Eye (tissue), 1 donor: ENCODE results near the gene EVI5.
"Not testable (repeated sequence)": the region's sequence is repeated elsewhere in the genome, so short reads cannot be mapped to it uniquely, and the experiment has no call there.

Experiments
- DNase-seq: peaks from one replicate; pipeline ENCODE4 v3.0.0-alpha.2; 2015

EVI5 gene

DNA sequence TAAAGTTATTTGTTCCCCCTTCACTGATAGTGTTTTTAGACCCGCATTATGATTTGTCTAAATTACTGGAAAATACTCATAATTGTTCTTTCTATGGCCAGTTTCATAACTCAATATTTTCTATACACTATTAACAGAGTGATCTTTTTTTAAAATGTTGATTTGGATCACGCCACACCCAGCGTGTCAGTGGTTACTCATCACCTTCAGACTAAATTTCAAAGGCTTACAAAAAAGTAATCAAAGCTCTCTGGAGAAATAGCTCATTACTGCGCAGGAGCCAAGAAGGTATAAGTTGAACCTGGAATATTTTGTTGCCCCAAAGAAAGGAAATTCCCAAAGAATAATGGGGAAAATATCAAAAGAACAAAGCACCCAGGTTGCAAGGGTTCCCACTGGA, 104.9 kb downstream of the EVI5 start:
- DNase-seq, result no peak

DNA sequence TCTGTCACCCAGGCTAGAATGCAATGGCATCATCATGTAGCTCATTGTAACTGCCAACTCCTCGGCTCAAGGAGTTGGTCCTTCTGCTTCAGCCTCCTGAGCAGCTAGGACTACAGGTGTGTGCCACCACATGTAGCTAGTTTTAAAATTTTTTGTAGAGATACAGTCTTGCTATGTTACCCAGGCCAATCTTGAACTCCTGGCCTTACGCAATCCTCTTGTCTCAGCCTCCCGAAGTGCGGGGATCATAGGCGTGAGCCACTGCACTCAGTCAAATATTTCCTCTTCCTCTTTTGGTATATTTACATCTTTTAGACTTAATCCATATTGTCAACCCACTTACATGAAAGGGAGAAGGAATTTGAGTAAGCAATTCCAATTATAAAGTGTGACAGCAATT, 121.1 kb downstream of the EVI5 start:
- no peak for DNase-seq

DNA sequence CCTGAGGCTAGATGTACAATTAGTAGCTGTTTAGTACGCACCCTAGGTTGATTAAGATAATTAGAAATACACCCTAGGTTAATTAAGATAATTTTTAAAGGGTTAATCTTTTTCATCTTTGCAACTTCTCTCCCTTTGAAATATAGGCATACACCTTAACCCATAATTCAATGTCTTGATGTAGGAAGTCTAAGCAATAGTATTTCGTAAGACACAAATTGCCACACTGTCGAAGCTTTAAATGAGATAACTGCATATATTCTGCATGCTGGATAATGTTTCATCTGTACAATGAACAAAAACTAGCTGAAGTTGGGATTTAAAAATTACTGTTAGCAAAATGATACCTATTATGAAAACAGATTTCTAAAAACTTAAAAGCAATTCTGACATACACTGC, 122.9 kb downstream of the EVI5 start:
- DNase-seq, result no peak

DNA sequence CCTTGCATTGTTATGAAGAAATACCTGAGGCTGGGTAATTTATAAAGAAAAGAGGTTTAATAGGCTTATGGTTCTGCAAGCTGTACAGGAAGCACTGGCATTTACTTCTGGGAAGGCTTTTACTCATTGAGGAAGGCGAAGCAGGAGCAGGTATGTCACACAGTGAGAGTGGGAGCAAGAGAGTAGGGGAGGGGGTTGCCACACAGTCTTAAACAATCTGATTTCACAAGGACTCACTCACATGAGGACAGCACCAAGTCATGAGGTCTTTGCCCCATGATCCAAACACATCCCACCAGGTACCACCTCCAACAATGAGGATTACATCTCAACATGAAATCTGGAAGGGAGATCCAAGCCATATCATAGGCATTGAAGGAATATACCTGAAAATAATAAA, 127.2 kb downstream of the EVI5 start:
- no peak for DNase-seq

DNA sequence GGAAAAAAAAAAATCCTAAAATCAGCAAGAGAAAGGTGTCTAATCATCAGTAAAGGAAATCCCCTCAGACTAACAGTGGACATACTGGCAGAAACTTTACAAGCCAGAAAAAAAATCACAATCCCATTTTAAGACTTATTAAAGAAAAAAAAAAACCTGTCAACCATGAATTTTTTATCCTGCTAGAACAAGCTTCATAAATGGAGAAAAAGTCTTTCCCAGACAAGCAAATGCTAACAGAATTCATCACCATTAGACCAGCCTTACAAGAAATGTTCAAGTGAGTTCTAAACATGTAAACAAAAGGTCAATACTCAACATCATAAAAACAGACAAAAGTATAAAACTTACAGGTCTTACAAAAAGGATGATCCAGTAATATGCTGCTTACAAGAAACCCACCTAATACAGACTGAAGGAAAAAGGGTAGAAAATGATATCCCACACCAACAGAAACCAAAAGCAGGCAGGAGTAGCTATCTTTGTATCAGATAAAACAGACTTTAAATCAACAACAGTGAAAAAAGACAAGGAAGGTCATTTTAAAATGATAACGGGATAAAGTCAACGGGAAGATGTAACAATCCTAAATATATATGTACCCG, 129.6 kb downstream of the EVI5 start:
- peak; percentile 22 for DNase-seq

DNA sequence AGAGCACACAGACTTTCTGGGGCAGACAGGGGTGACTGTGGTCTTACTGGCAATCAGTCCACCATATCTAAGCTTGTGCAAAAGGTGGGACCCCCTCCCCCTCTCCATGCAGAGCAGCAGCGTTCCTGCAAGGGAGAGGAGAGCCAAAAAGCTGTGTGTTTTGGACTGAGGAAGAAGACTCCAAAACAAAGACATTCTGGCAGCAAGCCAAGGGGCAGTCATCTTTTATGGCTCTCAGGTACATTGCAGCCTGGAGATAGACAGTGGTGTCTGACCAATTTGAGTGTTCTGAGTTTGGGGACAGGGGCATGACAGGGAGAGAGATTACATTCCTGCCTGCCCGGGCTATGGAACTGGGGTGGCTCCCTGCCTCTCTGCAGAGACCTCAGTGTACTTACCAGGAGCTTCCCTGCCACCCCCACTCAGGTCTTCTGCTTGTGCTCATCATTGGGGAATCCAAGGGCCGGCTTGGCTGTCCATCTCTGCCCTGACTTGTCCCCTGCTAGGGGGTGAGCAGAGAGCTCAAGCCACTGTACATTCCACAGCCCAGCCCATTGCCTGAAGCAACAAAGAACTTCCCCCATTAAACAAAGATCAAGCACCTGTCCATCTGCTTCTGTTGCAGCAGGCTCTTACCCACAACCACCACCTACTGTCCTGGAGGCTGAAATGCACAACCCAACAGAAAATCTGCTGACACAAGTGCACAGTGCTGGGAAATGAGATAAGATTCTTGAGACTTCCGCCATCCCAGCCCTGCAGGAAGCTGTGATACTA, 131.1 kb downstream of the EVI5 start:
- no peak for DNase-seq

DNA sequence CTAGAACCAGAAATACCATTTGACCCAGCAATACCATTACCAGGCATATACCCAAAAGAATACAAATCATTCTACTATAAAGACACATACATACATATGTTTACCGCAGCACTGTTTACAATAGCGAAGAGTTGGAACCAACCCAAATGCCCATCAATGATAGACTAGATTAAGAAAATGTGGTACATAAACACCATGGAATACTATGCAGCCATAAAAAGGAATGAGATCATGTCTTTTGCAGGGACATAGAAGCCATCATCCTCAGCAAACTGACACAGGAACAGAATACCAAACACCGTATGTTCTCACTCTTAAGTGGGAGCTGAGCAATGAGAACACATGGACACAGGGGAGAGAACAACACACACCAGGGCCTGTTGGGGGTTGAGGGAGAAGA, 144.2 kb downstream of the EVI5 start:
- DNase-seq, result not testable (repeated sequence)

DNA sequence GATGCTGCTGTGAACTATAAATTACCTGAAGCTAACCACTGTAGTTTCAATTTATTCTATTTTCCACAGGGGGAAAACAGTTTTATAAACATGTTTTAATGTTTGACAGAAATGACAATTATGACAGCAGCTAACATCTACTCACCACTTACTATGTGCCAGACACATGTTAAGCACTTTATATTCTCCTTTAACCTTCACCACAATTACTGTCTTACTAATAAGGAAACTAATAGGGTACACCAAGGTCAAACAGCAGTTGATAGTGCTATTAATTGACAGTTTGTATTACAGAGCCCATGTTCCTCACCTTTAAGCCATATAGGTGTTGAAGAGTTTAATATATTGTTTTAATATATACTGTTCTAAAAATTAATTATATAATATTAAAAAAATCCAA, 146.4 kb downstream of the EVI5 start:
- DNase-seq, result no peak

DNA sequence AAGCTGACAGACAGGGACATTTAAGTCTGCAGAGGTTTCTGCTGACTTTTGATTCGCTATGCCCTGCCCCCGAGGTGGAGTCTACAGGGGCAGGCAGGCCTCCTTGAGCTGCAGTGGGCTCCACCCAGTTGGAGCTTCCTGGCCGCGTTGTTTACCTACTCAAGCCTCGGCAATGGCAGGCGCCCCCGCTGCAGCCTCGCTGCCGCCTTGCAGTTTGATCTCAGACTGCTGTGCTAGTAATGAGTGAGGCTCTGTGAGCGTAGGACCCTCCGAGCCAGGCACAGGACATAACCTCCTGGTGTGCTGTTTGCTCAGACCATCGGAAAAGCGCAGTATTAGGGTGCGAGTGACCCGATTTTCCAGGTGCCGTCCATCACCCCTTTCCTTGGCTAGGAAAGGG, 149.7 kb downstream of the EVI5 start:
- DNase-seq, result not testable (repeated sequence)

DNA sequence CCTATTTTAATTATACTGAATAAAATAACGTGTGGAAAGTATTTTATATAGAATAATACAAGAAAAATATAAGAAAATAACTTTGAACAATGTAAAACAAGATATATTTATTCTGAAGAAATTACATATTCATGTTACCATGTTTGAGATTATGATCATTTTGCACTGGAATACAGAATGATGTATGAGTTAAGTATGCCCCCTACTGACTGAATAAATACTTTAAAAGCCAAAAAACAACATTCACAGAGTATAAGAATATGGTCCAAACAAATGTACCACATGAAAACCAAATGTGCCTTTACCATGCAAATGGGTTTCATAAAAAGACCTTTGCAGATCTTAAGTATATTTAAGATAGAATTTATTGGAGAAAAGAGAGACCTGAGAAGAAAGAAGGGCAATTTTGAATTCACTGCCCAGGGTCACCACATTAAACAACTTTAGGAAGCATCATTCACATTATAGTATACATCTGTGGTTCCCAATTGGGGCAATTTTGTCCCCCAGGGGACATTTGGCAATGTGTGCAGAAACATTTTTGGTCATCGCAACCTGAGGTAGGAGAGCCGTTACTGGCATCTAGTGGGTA, 161.6 kb downstream of the EVI5 start:
- DNase-seq, result peak; percentile 40

DNA sequence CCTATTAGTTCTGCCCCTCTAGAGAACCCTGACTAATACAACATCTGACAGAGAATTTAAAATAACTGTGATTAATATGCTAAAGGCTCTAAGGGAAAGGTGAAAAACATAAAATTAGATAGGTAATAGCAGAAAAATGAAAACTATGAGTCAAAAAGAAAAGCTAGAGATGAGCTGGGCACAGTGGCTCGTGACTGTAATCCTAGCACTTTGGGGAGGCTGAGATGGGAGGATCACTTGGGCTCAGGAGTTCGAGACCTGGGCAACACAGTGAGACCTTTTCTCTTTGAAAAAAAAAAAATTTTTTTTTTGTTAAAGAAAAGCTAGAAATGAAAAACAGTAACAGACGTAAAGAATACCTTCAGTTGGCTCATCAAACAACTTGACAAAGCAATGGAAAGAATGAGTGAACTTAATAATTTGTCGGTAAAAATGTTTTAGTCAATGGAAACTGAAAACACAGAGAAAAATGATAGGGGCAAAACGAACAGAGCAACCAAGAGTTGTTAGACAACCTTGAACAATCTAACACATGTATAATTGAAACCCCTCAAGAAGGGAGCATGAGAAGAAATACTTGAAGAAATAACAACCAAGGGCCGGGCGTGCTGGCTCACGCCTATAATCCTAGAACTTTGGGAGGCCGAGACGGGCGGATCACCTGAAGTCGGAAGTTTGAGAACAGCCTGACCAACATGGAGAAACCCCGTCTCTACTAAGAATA, 165.3 kb downstream of the EVI5 start:
- DNase-seq, result no peak

DNA sequence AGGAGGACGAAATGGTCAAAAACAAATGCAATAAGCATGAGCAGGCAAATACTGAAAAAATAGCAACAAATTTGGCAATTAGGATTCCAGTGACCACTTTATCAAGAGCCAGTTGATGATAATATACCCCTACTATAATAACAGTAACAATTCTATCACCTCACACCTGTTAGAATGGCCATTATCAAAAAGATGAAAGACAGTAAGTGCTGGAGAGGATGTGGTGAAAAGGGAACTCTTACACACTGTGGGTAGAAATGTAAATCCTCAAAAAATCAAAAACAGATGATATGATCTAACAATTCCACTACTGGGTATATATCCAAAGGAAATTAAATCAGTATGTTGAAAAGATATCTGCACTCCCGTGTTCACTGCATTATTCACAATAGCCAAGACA, 183.9 kb downstream of the EVI5 start:
- no peak for DNase-seq

DNA sequence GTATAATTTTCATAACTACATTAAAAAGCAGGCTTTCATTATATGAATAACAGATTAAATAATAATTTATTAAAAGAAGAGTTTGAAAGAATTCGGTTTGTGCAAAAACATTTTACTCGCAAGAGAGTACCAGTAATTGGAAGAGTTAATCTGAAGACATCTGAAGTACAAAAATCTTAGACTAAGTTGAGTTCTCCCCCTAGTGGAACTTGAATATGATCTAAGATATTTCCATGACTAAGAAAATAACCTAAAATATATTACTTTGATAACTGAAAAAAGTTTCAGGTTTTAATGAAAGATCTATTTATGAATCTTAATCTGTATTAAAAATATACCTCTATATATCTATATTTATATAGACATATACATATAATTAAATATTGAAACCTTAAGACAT, 185.7 kb downstream of the EVI5 start:
- no peak for DNase-seq

DNA sequence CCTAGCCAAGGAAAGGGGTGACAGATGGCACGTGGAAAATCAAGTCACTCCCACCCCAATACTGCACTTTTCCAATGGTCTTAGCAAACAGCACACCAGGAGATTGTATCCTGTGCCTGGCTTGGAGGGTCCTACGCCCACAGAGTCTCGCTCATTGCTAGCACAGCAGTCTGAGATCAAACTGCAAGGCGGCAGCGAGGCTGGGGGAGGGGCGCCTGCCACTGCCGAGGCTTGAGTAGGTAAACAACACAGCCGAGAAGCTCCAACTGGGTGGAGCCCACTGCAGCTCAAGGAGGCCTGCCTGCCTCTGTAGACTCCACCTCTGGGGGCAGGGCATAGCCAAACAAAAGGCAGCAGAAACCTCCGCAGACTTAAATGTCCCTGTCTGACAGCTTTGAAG, 195.5 kb downstream of the EVI5 start:
- DNase-seq, result not testable (repeated sequence)

DNA sequence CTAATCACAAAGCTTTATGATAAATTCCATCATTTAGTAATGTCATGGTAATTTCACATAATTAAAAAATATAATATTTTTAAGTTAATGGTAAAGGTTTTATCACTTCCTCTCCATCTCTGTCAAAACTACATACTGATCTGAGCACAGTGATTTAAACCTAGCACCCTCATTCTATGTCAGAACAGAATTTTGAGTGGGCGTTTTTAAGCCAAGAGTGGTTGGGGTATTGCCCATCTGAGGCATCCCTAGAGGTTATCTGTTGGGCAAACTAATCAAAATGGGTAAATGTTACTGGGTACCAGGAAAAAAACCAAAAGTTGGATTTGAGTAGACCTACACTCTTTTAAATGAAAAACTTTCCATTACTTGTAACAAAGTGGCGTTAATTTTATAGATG, 197.5 kb downstream of the EVI5 start:
- no peak for DNase-seq

DNA sequence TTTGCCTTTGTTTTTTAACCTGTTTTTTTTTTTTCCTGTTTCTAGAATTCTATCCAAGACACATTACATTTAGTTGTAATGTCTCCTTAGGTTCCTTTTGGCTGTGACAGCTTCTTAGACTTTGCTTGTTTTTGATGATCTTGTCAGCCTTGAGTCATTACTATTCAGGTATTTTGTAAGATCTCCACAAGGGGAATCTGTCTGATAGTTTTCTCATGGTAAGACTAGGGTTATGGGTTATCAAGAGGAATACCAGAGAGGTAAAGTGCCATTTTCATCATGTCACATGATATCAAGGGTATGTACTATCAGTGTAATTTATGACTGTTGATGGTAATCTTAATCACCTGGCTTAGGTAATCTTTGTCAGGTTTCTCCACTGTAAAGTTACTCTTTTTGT, 199.1 kb downstream of the EVI5 start:
- DNase-seq, result no peak

DNA sequence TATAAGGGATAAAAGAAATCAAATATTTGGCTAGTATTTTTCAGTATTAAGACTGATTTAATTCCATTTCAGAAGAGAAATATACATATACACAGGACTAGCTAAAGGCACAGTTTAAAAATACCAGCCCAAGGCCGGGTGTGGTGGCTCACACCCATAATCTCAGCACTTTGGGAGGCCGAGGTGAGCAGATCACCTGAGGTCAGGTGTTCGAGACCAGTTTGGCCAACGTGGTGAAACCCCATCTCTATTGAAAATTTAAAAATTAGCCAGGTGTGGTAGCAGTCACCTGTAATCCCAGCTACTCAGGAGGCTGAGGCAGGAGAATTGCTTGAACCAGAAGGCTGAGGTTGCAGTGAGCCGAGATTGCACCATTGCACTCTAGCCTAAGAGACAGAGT, 200.1 kb downstream of the EVI5 start:
- DNase-seq, result not testable (repeated sequence)

DNA sequence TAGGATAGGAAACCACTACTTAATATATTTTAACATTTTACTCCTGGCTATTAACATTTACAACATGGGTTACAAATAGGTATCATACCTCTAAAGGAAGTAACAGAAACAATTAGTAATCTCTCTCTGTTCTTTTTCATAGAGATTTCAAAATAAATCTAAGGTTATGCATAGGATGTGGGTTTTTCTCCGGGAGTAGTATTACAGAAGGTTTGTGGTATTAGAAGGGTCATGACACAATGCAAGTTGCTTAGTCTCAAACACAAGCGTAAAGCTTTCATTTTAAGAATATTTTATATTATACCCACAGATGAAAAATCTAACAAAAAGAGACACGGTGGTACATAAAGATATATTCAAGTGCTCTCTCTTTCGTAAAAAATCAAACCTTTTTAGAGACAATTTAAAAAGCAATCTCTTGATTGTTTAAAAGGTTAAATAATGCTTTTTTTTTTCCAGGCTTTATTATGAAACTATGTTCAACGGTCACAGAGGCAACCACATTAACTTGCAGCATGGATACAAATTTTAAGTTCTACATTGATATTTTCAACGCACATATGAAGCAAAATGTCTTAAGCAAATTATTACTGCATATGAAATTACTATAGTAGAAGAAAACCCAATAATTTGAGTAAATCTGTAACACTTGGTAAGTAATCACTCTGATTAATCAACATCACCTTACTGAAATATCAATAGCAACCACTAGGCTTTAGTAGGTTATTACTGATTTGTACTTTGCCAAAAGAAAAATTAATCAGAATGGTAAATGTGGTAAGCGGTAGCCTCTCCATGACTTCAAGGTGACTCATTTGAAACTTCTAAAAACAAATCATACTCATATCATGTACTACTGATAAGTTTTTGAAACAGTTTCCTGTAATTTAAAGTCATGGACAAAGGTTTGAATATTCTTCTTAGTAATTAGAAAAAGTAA, 200.8 kb downstream of the EVI5 start:
- DNase-seq, result no peak

DNA sequence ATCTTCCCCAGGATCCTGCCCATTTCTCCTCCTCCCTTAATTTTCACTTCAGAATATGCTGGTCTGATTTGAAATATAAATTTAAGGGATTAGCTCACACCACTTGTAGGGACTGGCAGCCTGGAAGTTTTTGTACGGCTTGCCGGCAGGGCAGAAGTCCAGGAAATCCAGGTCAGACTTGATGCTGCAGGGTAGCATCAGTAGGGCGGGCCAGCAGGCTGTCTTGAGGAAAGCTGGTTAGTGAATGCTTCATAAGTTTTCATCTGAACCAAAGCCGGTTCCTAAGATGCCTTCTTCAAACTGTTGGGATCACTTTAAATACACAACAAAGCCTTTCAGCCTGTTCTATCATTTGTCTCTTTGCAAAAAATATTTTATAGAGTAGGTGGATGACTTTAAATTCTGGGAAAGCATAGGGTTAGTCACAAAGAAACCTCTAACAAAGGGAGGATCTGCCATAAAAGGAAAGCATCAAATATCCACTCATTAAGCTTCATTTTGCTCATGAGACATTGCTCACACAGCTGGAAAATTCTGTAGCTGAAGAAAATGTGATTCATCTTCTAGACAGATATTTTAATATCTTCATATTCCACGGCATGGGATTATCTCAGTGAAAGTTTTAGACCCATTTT, 207.5 kb downstream of the EVI5 start:
- DNase-seq, result peak; percentile 33

DNA sequence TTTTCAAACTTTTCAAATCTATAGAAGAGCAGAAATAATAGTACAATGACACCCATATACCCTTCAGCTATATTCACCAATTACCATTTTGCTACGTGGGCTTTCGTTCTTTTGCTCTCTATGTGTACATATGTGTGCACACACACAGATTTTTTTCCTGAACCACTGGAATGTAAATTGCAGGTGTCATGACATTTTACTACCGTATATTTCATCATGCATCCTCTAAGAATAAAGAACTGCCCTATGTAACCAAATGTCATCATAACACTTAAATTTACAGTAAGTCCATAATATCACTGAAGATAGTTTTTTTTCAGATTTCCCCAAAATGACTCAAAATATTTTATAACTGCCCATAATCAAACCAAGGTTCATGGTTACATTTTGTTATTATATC, 209.8 kb downstream of the EVI5 start:
- no peak for DNase-seq

DNA sequence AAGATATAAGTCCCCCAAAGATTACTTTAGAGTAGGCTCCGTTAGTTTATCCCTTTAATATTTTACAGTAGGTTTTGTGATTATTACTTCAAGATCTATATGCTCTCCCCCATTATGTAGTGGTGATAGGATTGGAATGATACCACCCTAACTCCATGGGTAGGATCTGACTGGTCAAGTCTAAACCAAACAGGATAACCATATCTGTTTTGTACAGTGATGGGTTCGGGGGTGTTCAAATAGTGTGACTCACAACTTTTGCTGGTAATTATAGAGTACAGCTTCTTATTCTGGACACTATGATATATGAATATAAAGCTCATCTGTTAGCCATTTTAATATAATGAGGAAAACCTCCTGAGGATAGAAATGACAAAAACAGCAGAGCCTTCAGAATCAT, 212.4 kb downstream of the EVI5 start:
- DNase-seq, result no peak

DNA sequence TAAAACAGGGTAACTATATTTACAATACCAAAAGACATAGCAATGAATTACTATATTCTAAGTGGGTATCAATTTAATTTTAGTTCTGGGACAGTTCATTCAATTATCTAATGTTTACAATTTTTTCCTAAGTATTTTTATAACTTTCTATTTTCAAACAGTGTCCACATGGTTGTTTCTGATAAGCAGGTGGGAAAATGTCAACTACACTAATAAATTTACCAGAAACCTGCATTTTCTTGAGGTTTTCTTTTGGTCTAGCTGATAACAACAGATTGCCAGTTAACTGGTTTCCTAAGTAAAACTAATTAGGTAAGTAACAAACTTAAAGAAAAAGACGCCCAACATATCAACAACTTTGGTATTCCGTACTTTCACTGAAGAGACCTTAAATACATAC, 213.3 kb downstream of the EVI5 start:
- no peak for DNase-seq
